Stimulated activated CD4-positive, alpha-beta T cell treated with anti-CD3 and anti-CD28 coated beads, Interleukin-1b, Interleukin-23, amount 100 ng/mL, for 4 hours (primary cell): Measurements from ENCODE around the gene WDR5.

Experiments used
- DNase-seq, 2 donors: peaks; one replicate each; pipeline ENCODE4 v3.0.0-alpha.2; 2020; ENCODE audit warnings: low read depth in 2 of 2

WDR5 gene

DNA sequence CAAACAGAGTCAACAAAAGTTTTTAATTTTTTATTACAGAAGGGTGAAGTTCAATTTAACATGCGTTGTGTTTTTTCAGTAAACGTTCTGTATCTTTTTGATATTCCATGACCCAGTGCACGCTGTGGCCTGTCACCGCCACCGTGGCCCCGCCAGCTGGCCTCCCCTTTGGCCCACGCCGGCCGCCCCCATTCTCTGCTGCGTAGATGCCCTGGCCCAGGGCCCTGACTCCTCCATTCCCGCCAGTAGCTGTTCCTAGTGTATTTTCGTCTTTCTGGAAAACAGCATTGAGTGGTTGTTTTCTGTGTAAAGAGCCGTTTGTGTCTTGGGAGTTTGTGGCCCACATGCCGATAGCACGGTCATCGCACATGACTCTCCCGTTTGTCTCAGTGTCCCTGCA, 22.4 kb downstream of the WDR5 start:
- no peak for DNase-seq

DNA sequence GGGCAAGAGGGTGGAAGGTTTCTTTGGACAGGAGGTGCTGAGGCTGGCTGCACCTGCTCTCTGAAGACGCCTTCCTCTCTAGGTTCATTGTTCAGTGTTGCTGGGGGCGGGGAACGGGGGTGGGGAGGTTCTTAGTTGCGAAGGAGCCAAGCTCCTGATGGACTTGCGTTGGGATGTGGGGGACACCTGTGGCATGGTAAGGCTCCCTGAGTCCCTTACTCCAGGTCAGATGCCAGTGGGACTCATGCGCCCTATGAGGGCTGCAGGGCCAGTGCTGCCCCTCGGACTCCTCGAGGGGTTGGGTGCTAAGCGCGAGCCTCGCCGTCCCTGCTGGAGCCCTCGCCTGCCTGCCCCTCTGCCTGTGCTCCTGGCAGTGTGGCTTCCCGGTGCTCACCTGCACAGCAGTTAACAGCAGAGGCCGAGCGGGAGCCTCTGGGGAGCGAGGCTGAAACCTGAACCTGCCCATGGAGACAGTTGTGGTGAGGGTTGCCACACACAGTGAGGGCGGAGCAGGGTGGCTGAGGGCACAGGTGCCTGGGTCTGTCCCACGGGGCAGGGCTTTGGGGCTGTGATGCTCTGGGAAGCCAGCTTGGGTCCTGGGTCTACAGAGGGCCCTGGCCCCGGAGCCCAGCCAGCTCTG, 23.0 kb downstream of the WDR5 start:
- DNase-seq: no peak

DNA sequence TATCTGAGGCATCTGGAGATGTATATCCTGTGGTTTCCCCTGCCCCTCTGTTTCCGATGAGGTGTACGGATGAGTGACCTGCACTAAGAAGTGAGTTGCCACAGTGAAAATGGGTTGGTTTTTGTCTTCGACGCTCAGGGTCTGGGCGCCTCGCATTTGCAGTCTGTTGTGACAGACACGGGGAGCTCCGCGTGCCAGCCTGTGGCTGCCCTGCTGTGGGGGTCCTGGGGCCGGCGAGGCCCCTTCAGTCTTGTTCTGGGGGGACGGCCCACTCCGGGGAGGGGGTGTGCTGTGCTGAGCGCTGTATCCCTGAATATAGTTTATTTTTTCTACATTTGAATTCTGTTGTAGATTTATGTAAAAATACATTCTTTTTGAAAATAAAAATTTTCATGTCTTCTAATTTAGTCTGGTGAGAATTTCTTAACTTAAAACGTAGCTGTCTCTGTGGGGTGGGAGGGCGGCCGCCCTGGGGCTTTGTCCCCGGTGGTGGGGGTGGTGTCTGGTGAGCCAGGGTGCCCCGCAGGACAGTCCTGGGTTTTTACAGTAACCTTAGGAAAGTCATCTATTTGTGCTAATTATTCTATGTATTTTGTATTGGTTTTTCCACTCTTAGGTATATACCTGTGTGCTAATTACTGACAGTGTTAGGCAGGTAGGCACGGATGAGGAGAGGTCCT, 23.8 kb downstream of the WDR5 start:
- no peak for DNase-seq

DNA sequence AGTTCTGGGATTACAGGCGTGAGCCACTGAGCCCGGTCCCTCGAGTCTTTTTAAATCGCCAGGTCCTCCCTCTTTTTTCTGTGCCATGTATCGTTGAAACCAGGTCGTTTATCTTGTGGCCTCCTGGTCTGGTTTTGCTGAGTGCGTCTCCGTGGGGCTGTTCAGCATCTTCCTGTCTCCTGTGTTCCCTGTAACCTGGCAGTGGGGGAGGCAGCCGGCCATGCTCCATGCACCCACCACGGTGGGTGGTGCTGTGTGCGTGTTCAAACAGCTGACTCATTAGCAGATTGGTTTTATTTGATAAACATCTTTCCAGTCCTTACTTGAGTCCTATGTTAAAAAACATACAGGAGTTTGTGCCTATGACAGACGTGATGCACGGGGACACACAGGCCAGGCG, 25.8 kb downstream of the WDR5 start:
- no peak for DNase-seq

DNA sequence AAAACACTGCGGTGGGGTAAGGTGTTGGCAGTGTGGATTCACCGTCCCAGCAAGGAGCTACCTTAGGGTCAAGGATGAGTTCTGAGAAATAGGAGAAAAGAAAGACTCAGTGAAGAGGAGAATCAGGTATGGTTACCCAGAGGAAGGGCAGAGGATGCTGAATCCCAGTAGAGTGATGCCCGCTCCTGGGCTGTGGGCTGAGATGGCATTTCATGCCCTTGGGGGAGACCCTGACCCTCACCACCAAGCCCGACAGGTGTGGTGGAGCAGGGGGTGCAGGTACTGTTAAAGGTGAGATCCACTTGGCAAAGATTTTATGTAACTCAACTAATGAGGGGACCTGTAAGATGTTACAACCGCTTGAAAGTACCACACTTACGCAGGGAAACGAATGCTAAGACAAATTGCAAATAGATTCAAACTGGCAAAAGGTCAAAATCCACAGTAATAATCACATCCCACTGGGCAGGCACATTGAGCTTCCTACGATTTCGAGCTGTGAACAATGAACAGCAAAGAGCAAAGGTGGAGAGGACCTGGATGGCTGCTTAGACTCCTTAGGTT, 26.4 kb downstream of the WDR5 start:
- no peak for DNase-seq

DNA sequence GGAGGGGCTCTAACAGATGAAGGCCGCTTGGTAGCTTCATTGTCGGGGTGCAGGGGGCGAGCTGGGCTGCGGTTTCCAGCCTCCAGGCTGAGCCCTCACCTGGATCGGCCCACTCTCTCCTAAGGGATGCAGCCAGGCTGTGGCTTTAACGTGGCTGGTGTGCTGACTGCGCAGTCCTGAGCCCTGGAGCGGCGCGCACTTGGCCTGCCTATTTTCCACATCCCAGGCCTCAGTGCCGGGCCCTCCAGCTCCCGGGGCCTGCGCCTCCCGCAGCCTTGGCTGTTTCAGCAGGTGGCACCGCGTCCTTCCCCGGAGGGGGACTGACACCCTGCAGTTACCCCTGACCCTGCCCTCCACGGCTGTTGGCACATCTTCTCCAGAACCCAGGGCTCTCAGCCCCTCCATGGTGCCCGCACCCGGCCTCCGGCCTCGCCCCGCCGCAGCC, 27.1 kb downstream of the WDR5 start:
- no peak for DNase-seq

DNA sequence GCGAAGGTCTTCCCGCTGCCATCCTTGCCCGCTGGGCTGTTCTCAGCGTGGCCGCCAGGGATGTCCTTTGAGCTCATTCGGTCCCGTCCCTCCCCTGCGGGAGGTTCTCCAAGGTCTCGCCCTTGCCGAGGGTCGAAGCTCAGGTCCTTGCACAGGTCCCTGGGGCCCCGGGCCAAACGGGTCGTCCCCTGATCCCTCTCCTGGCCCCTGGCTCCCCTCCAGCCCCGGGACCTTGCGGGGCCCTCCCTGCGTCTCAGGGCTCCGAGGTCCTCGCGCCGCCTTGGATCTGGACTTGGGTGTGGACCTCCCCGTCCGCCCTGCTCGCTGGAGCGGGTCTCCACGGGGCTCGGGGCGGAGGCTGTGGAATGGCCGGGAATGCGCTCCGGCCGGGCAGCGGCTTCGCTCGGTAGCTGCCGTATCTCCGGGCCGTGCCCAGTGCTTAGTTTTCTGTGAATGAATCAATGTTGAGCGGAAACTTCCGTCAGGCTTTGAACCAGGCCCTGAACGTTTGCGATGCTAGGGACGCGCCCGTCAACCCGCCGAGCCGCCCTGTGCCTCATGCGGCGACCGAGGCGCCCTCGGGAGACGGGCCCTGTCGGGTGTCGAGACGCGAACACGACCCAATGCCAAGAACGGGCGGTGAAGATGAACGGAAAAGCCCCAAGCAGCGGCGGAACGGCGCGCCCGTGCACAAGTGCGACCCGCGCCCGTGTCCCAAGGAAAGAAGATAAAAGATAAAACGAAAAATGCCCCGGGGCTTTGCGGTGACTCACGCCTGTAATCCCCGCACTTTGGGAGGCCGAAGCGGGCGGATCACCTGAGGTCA, 27.7 kb downstream of the WDR5 start:
- DNase-seq: peak; percentile 57 to 59

DNA sequence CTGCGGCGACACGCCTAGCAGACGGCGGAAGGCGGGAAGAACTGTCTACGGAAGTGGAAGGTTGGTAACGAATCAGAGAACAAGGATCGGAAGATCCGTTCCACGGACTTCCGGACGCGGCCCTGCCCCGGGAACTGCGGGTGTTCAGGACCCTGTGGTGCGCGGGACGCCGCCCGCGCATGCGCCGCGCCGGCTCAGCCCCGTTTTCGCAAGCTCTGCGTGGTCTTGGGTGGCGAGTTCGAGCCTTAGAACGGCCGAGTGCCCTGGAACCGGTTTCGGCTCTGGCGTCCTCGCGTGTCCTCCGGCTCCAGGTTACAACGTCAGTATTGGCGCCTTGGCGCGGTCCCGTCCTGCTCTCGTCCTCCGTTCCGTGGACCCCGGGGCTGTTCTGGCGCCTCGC, 29.0 kb downstream of the WDR5 start:
- no peak for DNase-seq

DNA sequence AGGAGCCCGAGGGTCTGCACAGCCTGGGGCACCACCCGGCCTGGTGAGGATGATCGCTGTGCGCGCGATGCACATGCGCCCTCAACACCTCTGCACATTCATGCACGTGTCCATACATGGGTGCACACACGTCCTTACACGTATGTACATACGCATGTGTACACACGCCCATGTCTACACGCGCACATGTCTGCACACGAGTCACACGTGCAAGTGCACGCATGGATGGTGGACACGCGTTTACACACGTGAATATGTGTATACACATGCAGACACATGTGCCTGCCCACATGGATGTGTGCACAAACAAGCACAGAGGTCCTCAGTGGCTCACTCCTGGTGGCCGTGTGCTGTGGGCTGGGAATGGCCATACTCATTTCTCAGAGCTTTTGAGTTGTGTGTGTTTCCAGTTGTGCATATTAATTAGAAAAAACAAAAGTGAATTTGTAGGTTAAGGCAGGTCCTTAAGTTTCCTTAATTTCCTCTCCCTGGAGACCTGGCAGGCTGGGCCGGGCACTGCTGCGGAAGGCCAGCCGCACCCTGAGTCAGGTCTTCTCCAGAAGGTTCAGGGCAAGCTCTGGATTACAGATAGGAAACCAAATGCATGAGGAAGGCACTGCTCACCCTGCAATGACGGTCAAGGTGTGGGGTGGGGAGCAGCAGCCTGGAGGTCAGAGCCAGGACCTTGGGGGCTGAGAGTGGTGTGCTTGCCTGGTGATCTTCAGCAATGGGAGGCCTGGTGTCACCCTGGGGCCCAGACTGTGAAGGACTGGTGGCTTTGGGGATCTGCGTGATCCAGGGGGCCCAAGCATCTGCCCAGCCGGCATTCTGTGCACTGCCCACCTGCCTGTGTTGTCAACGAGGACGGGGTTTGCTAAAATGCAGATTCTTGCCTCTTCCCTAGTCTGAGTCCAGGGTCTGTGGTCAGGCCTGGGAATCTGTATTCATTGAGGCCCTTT, 29.8 kb downstream of the WDR5 start:
- peak; percentile 5 to 32 for DNase-seq

DNA sequence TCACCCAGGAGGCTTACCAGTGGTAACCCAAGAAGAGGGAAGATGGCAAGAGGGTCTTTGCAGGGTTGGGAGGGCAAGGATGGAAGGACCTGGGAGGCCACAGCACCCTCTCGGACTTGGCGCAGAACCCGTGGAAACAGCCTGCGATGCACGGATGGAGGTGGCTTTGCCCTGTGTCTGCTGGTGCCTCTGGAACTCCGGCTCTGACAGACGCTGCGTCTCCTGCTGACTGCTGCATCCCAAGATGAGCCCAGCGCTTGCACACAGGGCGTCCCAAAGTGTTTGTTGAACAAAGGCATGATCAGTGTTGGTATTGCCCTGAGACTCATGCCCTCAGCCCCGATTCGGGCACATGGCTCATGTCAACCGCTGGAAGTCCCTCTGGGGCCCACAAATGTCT, 30.5 kb downstream of the WDR5 start:
- DNase-seq: no peak

DNA sequence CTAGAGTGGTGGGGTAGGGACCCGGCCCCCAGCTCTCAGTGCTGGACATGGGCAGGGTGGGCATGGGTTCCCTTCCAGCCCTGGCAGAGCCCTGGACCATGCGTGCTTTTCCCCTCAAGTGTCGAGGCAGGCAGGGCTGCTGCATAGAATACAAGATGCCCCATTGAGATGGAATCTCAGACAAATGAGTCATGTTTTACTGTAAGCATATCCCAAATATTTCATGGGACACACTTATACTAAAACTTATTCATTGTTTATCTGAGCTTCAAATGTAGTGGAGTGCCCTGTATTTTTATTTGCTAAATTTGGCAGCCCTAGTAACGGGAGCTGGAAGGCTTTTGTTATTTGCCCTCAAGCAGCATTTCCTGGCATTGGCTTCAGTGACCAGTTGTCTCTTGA, 31.6 kb downstream of the WDR5 start:
- DNase-seq: no peak

DNA sequence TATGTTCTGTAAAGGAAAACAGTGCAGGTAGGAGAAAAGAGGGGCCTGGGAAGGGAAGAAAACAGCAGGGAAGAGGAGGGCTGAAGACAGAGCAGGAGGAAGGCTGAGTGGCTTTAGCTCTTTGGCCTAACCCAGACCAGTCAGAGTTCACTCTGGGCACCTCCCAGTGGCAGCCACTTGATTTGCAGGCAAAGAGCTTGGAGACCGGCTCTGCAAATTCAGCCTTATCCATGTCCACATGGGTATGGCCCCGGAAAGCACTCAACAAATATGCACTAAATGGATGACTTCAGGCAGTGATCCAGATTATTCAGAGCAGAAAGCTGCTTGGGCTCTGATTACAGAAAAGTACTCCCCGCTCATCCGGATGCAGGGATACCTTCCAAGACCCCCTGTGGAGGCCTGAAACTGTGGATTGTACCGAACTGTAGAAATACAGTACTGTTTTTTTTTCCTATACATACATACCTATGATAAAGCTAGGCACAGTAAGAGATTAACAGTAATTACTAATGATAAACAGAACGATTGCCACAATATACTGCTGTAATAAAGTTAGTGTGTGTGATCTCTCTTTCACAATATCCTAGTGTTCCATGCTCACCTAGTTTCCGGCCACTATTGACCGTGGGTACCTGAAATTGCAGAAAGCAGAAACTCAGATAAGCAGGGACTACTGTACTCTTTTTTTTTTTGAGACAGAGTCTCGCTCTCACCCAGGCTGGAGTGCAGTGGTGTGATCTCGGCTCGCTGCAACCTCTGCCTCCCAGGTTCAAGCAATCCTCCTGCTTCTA, 33.1 kb downstream of the WDR5 start:
- DNase-seq: no peak

DNA sequence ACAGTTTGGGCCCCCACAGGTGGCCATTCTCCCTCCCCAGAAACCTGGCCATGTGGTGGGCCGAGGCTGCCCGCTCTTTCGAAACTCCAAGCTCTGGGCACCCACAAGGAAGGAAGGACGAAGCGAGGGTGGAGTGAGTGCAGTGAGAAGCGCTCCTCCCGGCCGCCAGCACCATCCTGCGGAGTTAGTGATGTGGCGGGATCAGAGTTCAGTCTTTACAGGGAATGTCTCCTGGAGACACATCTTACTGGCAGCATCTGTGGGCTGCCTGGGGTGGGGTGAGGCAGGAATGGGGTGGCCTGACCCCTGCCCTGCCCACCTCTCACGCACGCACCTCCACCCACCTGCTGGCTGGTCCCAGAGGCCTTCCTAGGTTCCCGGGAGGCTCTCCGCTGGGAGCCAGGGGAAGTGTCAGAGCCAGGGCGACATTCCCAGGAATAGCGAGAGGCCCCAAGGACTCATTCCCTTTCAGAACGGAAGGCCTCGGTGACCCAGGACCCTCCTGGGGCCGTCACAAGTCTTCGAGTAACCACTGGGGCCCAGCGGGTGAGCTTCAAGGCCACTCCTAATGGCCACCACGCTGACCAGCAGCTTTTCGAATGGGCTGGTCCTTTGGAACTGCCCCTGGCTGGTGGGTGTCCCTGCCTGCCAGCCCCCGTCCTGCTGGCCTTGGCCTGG, 34.0 kb downstream of the WDR5 start:
- DNase-seq: no peak

DNA sequence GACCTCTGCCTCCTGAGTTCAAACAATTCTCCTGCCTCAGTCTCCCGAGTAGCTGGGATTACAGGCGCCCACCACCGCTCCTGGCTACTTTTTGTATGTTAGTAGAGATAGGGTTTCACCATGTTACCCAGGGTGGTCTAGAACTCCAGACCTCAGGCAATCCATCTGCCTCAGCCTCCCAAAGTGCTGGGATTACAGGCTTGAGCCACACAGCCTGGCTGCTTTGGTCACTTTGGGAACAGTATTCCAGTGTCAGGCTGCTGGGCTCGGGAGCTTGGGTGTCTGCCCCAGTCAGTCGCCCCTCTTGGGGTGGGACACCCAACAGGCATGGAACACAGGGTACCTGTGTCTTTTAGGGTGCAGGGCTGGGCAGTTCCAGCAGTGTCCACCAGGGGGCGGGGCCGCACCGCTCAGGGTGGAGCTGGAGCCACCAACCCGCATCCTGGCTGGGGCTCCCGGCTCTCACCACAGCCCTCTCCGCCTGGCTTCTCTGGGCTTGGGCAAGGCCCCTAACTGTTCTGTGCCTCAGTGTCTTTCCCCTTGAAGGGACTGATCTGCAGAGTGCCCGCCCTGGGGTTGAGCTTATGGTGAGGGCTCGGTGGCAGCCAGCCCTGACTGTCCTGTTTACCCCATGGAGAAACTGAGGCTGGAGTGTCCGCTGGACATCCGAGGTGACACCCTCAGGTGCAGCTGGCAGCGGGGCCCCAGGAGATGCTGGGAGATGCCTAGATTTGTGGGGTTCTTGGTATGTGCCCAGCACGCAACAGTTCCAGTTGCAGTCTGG, 34.8 kb downstream of the WDR5 start:
- no peak for DNase-seq

DNA sequence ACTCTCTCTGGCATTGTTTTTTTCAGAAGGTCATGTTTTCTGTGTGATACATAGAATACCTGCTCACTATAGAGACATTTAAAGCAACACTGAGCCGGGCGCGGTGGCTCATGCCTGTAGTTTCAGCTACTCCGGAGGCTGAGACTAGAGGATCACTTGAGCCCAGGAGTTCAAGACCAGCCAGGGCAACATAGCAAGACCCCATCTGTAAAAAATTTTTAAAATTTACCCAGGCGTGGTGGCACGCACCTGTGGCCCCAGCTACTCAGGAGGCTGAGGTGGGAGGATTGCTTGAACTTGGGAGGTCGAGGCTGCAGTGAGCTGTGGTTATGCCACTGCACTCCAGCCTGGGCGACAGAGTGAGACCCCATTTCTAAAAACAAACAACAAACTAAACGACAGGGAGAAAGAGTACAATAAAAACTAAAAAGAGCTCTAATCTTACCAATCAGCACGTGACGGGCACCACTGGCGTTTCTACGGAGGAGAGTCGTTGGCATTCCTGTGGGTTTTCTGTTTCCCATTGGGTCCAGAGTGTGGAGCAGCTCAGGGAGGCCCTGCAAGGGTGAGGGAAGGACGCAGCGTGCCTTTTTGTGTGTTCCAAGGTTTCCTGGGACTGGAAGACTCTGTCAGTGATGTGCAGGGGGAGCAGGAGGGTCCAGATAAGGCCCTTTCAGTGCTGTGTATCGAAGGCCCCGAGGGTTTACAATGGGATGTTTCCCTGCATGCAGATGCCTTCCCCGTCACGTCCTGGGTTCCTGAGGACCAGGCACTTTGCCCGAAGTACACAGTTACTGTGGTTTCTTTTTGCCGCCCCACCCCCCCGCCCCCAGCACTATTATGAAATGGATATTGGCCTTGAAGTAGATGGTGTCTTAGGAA, 35.7 kb downstream of the WDR5 start:
- no peak for DNase-seq

DNA sequence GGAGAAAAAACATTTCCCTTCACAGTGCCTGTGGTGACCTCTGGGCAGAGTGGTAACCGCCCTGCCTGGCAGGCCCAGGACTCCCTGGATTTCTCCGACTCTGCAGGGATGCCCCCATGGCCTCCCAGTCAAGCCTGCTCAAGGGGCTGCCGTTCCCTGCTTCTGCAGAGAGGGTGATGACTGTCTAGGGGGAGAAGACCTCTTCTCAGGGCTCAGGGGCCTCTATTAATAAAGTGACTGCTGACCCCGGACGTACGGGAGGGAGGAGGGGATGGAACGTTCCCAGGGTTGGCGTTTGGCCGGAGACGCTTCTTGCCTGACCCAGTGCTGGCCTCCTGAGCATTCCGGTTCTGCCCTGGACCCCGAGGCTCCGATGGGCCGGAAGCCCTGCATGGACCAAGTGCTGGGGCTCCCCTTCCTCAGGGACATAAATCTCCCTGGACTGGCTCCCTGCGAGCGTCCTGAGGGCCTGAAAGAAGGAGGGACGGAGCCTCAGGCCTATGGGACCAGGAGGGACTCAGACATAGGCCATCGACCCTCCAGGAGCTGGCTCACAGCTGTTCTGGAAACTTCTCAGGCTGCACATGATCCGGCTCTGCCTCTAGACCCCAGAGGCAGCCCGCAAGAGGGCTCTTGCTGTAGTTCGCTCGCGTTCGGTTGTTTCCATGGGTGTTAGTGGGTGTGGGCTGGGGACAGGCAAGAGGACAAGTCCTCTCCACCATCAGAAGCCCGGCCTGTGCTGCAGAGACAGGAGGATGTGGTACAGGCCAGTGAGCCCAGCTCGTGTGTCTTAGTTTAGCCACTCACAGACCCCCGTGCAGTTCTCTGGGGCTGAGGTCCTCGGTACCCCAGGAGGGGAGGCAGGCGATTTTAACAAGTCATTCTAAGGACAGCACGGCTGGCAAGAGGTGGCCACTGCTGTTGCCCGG, 36.6 kb downstream of the WDR5 start:
- no peak for DNase-seq
